Mucosa of stomach (tissue), 1 donor: ENCODE data around the gene HMCN2.

Source experiments
- H3K27me3 ChIP-seq: one replicate; pipeline ENCODE4 v1.7.0; 2013; ENCODE audit warnings: mild to moderate bottlenecking, low read length; ENCODE audit not compliant: control insufficient read depth, insufficient read depth
- H3K36me3 ChIP-seq: one replicate; pipeline ENCODE4 v1.7.0; 2013; ENCODE audit warnings: low read length; ENCODE audit not compliant: control insufficient read depth, insufficient read depth
- H3K4me1 ChIP-seq: one replicate; pipeline ENCODE4 v1.7.0; 2013; ENCODE audit warnings: mild to moderate bottlenecking, low read length; ENCODE audit not compliant: control insufficient read depth, insufficient read depth
- H3K4me3 ChIP-seq: one replicate; pipeline ENCODE4 v1.7.0; 2013; ENCODE audit warnings: low read length
- H3K9ac ChIP-seq: one replicate; pipeline ENCODE4 v1.7.0; 2013; ENCODE audit warnings: mild to moderate bottlenecking, low read length, moderate library complexity
- H3K9me3 ChIP-seq: one replicate; pipeline ENCODE4 v1.7.0; 2013; ENCODE audit warnings: mild to moderate bottlenecking, low read length, moderate library complexity; ENCODE audit not compliant: control insufficient read depth
- donor health status: Pancreatic carcinoma.

HMCN2 gene

DNA sequence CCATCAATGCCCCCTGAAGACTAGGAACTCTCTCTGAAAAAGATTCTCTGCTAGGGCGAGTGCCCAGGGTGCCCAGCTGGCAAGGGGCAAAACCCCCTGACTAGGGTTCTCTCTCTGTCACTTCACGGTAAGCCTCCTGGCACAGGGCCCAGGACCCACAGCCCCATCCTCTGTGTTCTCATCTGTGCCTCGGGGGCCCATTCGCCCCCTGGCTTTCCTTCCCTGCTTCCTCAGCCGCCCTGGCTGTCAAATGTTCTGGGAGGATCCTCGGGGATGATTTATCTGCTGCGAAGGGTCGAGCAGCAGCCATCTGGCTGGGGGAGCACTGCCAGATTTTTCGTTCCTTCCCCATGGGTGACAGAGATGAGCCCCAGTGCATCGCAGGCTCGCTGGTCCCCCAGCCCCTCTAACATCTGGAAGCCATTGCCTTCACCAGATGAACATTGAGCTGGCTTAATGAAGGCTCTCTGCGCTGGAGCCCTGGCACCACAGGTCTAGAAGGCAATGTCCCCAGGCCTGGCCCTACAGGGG is 24.2 kb downstream of the HMCN2 start:
- Histone ChIP-seq H3K9me3 (no peaks in the 10 kb centered on the region), H3K4me3 (no peak overlapping the region), H3K36me3 (no peaks in the 10 kb centered on the region), H3K4me1 (peaks cover 4% of the 10 kb centered on the region), H3K9ac (no peak overlapping the region), H3K27me3 (peaks cover 6% of the 10 kb centered on the region)

DNA sequence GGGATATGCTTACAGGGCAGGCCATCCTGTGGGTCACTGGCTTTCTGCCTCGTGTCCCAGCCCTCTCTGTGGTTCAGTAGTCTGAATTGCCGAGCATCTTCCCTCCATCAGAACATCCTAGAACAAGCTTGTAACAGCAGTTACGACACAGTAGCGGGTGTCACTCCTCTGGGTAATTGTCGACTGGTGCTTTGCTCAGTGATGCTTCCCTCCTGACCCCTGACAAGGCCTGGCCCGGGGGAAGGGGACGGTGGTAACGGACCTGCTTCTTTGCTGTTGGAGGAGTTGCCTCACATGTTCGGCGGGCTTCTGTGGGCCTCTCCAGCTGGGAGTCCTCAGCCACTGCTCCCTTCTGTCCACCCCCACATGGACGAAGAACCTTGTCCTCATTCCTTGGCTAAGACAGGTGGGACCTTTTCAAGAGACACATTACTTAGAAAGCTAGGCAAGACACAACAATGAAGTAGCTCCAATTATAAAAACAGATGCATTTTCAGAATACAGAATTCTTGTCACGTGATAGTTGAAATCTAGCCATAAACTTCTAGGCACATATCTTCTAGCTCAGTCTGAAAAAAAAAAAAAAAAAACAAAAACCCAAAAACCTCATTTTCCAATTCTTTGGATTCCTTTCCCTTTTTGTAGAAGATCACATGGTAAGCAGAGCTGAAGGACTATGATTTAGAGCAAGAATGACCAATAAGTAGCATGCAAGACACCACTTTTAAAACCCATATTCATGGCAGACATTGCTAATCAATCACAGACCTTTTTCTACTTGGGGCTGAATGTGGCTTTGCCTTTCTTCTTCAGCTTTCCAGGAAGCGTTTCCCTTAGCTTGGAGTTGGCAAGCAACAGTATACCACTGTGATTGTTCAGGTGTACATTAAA is 25.0 kb downstream of the HMCN2 start:
- no peak overlapping the region for H3K9ac ChIP-seq
- no peaks in the 10 kb centered on the region for H3K9me3 ChIP-seq
- no peak overlapping the region for H3K4me3 ChIP-seq
- H3K36me3 ChIP-seq = no peaks in the 10 kb centered on the region
- H3K4me1 ChIP-seq = peaks cover 4% of the 10 kb centered on the region
- peaks cover 6% of the 10 kb centered on the region for H3K27me3 ChIP-seq

DNA sequence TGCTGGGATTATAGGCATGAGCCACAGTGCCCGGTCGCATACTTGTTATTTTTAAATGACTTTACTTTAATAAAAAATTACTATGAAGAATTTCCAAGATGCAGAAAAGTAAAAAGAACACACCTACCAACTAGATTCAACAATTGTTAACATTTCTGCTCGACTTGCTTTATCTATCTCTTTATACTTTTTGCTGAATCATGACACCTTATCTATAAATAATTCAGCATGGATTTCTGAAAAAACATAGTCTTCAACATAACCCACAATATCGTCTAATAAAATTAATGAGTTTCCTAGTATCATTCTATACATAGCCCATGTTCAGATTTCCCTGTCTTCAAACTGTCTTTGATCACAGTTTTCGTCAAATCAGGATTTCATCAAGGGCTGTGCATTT is 25.9 kb downstream of the HMCN2 start:
- H3K9me3 ChIP-seq = no peaks in the 10 kb centered on the region
- no peak overlapping the region for H3K9ac ChIP-seq
- H3K36me3 ChIP-seq = no peaks in the 10 kb centered on the region
- no peak overlapping the region for H3K4me3 ChIP-seq
- peaks cover 6% of the 10 kb centered on the region for H3K27me3 ChIP-seq
- H3K4me1 ChIP-seq = peaks cover 4% of the 10 kb centered on the region

DNA sequence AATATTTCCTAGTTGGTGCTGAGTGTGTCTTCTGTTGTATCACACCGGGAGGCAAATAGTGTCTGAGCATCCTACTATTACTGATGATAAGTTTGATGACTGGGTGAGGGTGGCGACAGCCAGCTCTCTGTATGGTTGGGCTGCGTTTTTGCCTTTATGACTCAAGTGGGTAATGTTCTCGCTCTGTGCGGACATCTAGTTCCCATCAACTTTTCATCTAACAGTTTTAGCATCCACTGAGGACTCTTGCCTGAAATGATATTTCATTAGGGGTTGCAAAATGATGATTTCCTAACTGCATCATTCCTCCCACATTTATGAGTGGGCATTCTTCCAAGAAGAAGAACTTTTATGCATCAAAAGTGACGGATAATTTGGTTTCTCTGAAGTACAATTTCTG is 26.5 kb downstream of the HMCN2 start:
- Histone ChIP-seq H3K9me3 (no peaks in the 10 kb centered on the region), H3K4me3 (no peak overlapping the region), H3K4me1 (peaks cover 4% of the 10 kb centered on the region), H3K27me3 (peaks cover 6% of the 10 kb centered on the region), H3K36me3 (no peaks in the 10 kb centered on the region), H3K9ac (no peak overlapping the region)

DNA sequence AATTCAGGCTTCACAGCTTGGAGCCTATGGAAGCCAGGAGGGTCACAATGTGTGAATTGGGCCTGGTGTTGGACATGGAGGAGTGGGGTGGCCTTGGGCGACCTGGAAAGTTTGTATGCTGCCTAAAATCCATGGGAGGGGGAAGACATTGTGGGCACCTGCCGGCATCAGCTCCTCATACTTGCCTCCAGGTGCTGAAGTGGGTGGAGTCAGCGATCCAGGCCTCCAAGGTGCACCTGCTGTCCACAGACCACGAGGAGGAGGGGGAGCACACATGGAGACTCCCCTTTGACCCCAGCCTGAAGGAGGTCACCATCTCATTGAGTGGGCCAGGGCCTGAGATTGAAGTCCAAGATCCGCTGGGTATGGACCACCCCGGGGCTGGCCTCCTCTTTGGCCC is 29.1 kb downstream of the HMCN2 start:
- H3K9me3 ChIP-seq = no peaks in the 10 kb centered on the region
- no peaks in the 10 kb centered on the region for H3K4me1 ChIP-seq
- H3K4me3 ChIP-seq = no peak overlapping the region
- H3K27me3 ChIP-seq = peaks cover under 1% of the 10 kb centered on the region
- H3K36me3 ChIP-seq = no peaks in the 10 kb centered on the region
- no peak overlapping the region for H3K9ac ChIP-seq

DNA sequence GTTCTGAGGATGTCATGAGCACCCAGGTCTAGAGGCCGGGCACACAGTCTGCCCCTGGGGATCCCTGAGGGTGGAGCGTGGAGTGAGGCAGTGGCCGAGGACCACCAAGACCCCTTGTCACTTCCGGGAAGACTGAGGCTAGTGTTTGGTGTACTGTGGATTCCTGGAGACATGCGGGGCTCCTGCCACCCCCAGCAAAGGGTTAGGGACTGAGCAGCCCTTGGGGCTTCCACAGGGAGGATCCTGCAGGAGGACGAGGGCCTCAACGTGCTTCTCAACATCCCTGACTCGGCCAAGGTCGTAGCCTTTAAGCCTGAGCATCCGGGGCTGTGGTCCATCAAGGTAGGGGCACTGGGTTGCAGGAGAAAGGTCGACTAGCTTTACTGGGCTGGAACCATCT is 29.9 kb downstream of the HMCN2 start:
- Histone ChIP-seq H3K36me3 (no peaks in the 10 kb centered on the region), H3K4me3 (no peak overlapping the region), H3K9ac (no peak overlapping the region), H3K27me3 (no peaks in the 10 kb centered on the region), H3K4me1 (no peaks in the 10 kb centered on the region), H3K9me3 (no peaks in the 10 kb centered on the region)

DNA sequence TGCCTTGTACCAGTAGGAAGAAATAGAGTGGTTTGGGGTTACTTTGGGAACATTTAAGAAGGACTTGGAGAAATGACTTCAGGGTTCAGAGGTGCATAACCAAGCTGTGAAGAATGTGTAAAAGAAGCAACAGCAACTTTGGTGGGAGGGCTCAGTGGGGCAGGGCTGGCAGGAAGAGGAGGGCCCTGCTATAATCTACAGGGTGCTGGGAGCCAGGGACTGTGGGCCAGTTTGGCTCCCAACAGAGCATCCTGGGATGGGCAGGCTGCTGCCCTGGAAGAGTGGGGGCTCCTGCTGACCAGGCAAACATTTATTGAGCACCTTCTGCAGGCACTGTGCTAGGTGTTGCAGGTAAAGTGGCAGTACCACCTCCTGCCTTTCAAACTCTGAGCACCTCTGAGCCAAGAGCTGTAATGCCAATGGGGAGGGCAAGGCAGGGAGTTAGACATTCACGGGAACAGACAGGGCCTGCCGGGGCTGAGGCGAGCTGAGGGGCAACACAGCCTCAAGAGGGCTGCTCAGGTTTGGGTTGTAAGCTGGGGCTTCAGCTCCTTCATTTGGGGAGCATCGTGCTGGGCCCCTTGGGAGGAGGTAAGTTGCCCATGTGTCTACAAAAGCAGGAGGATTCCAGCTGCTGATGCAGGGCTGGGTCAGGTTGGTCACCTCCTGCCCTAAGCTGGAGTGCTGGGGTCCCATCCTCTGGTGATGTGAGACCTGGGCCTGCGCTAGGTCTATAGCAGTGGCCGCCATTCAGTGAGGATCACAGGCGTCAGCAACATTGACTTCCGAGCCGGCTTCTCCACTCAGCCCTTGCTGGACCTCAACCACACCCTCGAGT is 30.6 kb downstream of the HMCN2 start:
- H3K27me3 ChIP-seq = no peaks in the 10 kb centered on the region
- no peaks in the 10 kb centered on the region for H3K9me3 ChIP-seq
- H3K4me3 ChIP-seq = no peak overlapping the region
- H3K36me3 ChIP-seq = no peaks in the 10 kb centered on the region
- H3K4me1 ChIP-seq = no peaks in the 10 kb centered on the region
- H3K9ac ChIP-seq = no peak overlapping the region

DNA sequence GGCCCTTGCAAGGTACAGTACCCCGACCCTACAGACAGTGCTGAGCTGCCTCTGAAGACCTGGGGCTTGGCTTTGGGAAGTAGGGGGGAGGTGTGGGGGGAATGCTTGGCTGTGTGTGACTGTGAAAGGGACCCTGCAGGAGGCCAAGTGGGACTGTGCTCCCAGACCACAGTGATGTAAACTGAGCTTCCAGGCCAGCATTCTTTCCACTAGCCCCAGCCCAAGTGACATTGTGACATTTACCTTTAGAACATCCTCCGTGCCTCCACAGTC is 31.2 kb downstream of the HMCN2 start:
- H3K27me3 ChIP-seq = no peaks in the 10 kb centered on the region
- no peaks in the 10 kb centered on the region for H3K9me3 ChIP-seq
- no peak overlapping the region for H3K9ac ChIP-seq
- no peaks in the 10 kb centered on the region for H3K36me3 ChIP-seq
- H3K4me3 ChIP-seq = no peak overlapping the region
- no peaks in the 10 kb centered on the region for H3K4me1 ChIP-seq

DNA sequence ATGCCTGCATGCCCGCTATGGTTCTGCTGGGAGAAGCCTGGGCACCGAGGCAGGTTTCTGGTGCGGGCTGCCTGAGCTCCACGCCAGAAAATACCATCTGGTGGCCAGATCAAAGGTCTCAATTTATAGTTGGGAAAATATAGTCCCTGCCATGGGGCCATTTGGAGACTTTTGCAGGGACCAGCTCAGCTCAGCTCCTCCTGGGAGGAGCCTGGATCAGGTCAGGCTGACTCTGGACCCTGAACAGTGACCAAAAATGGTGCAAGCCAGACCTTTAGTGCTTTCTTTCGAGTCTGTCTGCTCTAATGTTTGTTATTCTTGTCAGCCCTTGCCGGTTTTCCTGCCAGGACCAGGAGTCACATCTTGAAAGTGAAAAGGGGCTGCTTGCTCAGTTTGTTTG is 31.8 kb downstream of the HMCN2 start:
- Histone ChIP-seq H3K4me1 (no peaks in the 10 kb centered on the region), H3K27me3 (no peaks in the 10 kb centered on the region), H3K36me3 (no peaks in the 10 kb centered on the region), H3K9me3 (no peaks in the 10 kb centered on the region), H3K9ac (no peak overlapping the region), H3K4me3 (no peak overlapping the region)

DNA sequence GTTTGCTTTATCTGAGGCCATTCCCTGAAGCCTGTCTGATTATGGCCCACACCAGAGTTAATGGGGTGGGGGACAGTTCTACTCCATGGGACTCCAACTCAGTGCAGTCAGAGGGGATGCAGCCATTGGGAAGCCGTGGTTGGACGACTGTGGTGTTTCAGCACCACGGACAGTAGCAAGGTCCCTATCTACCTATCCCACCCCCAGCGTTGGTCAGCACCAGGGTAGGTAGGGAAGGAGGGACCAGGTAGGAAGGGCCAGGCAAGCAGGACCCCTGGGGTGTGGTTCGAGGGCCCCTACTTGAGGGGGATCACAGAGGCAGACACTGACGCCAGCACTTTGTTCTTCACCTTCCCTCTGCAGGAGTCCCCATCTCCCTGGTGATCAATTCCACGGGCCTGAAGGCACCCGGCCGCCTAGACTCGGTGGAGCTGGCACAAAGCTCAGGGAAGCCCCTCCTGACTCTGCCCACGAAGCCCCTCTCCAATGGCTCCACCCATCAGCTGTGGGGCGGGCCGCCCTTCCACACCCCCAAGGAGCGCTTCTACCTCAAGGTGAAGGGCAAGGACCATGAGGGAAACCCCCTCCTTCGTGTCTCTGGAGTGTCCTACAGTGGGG is 33.2 kb downstream of the HMCN2 start:
- no peaks in the 10 kb centered on the region for H3K4me1 ChIP-seq
- no peaks in the 10 kb centered on the region for H3K36me3 ChIP-seq
- H3K4me3 ChIP-seq = no peak overlapping the region
- H3K9ac ChIP-seq = no peak overlapping the region
- no peaks in the 10 kb centered on the region for H3K27me3 ChIP-seq
- no peaks in the 10 kb centered on the region for H3K9me3 ChIP-seq

DNA sequence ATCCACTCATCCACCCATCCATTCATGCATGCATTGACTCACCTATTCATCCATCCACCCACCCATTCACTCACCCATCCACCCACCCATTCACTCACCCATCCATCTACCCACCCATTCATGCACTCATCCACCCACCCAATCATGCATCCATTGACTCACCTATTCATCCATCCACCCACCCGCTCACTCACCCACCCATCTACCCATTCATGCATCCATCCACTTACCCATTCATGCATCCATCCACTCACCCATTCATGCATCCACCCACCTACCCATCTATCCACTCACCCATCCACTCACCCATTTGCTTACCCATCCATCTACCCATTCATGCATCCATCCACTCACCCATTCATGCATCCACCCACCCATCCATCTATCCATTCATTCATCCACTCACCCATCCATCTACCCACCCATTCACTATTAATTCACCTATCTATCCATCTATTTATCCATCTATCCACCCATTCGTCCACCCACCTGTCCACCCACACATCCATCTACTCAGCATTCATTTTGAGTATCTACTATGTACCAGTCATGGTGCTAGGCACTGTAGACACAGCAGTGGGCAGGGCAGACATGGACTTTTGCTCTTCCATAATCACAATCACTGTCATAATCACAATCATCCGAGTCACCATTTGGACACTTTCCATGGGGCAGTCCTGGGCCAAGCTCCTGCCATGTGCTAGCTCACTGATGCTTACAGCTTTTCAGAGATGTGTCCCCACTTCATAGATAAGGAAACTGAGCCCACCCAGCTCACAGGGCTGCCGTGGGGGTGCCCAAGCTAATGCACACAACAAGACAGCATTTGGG is 34.4 kb downstream of the HMCN2 start:
- no peak overlapping the region for H3K9ac ChIP-seq
- no peak overlapping the region for H3K4me3 ChIP-seq
- peaks cover 3% of the 10 kb centered on the region for H3K4me1 ChIP-seq
- H3K9me3 ChIP-seq = no peaks in the 10 kb centered on the region
- H3K36me3 ChIP-seq = no peaks in the 10 kb centered on the region
- H3K27me3 ChIP-seq = no peaks in the 10 kb centered on the region
